Measurements from ENCODE around the gene BPTF. TPM values are rescaled to one million over a fixed set of nuclear protein-coding genes. Genes with fewer than 3 reads are reported as not detected.
"Not testable (repeated sequence)": the region's sequence is repeated elsewhere in the genome, so short reads cannot be mapped to it uniquely, and the experiment has no call there.

BPTF gene
- total RNA-seq, 1 donor from 2014 or later: 19.9 TPM

DNA sequence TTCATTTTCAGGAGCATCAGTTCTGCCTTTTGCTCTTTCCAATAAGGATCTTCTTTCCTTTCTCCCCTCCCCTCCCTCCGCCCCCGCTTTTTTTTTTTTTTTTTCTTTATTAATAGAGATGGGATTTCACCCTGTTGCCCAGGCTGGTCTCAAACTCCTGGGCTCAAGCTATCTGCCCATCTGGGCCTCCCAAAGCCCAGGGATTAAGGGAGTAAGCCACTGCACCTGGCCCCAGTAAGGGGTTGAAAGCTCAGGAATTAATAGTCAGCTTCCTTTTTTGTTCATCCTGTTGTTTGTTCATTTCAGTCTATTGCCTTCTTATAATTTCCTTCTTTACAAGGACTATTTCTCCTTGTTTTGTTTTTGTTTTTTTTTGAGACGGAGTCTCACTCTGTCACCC is 178.9 kb downstream of the BPTF start:
- no peak for DNase-seq (ENCODE audit: low read depth in 2 of 2)

DNA sequence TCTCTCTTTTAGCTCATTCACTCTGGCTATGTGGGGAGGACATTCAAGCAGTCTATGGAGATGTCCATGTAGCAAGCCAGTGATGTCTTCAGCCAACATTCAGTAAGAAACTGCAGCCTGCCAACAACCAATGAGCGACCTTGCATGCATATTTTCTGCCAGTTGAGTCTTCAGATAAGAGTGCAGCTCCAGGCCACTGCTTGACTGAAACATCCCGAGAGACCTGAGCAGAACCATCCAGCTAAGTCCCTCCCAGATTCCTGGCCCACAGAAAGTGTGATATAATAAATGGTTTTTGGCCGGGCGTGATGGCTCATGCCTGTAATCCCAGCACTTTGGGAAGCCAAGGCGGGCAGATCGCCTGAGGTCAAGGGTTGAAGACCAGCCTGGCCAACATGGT is 181.5 kb downstream of the BPTF start:
- DNase-seq (ENCODE audit: low read depth in 2 of 2): no peak

DNA sequence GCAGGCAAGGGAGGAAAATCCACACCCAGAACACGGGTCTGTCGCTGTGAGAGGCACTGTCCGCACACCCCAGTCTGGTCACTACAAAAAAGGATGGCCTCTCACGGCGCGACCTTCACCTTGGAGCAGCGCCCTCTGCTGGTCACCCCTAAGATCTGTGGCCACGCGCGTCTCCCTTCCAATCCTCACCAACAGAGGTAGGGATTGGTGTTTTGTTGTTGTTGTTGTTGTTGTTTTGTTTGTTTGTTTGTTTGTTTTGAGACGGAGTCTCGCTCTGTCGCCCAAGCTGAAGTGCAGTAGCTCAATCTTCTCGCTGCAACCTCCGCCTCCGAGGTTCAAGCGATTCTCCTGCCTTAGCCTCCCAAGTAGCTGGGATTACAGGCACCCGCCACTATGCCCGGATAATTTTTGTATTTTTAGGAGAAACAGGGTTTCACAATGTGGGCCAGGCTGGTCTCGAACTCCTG is 185.9 kb downstream of the BPTF start:
- DNase-seq (ENCODE audit: low read depth in 2 of 2): peak in 1 of 2 donors; percentile 41

DNA sequence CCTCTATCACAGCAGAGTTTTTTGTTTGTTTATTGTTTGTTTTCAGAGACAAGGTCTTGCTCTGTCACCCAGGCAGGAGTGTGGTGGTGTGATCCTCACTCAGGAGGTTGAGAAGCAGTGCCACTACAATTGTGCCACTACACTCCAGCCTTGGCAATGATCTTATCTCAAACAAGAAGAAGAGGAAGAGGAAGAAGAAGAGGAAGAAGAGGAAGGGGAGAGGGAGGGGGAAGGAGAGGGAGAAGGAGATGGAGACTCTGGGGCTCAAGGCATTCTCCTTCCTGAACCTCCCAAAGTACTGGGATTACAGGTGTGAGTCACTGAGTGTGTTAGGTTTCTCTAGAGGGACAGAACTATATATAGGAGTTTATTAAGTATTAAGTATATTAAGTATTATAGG is 188.1 kb downstream of the BPTF start:
- DNase-seq (ENCODE audit: low read depth in 2 of 2): no peak

DNA sequence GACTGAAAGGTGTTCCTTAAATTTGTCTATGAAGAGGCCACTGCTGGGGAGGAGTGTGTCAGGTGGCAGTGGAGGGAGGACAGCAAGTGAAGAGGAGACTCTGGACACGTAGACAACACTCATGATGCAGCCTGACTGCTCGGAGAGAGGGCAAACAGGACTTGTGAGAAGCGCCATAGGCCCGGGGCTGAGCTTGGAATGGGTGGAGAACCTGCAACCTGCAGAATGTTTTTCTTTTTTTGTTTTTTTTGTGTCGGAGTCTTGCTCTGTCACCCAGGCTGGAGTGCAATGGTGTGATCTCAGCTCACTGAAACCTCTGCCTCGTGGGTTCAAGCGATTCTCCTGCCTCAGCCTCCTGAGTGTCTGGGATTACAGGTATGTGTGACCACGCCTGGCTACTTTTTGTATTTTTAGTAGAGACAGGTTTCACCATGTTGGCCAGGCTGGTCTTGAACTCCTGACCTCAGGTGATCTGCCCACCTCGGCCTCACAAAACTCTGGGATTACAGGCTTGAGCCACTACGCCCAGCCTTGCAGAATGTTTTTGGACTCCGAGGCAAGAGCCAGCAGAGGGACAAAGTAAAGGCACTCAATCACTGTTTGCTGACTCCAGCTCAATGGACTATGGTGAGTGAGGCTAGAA is 189.9 kb downstream of the BPTF start:
- no peak for DNase-seq (ENCODE audit: low read depth in 2 of 2)

DNA sequence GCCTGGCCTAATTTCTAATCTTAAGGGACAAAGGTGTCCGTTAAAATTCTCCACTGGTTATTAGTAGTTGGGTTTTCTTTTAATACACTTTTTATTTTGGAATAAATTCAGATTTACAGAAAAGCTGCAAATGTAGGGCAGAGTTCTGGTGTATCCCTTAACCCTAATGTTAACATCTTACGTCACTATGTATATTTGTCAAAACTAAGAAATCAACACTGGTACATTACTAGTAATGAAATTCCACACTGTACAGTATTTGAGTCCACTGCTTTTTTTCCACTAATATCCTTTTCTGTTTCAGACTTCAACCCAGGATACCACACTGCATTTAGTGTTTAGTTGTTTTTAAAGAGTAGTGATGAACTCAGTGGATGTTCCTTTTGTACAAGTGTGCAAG is 191.5 kb downstream of the BPTF start:
- no peak for DNase-seq (ENCODE audit: low read depth in 2 of 2)

DNA sequence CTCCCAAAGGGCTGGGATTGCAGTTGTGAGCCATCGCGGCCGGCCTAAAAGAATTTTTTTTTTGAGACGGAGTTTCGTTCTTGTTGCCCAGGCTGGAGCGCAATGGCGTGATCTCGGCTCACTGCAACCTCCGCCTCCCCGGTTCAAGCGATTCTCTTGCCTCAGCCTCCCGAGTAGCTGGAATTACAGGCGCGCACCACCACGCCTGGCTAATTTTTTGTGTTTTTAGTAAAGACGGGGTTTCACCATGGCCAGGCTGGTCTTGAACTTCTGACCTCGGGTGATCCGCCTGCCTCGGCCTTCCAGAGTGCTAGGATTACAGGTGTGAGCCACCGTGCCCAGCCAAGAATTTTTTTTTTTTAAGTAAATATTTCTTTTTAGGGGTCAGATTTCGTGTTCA is 193.2 kb downstream of the BPTF start:
- DNase-seq (ENCODE audit: low read depth in 2 of 2): not testable (repeated sequence)

DNA sequence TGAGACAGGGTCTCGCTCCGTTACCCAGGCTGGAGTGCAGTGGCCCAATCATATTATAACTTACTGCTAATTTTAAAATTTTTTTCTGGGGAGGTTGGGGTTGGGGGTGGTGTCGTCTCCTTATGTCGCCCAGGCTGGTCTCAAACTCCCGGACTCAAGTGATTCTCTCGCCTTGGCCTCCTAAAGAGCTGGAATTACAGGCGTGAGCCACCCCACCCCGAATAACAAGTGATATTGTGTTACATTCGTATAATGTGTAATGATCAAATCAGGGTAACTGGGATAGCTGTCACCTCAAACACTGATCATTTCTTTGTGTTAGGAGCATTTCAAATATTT is 194.0 kb downstream of the BPTF start:
- DNase-seq (ENCODE audit: low read depth in 2 of 2): no peak

DNA sequence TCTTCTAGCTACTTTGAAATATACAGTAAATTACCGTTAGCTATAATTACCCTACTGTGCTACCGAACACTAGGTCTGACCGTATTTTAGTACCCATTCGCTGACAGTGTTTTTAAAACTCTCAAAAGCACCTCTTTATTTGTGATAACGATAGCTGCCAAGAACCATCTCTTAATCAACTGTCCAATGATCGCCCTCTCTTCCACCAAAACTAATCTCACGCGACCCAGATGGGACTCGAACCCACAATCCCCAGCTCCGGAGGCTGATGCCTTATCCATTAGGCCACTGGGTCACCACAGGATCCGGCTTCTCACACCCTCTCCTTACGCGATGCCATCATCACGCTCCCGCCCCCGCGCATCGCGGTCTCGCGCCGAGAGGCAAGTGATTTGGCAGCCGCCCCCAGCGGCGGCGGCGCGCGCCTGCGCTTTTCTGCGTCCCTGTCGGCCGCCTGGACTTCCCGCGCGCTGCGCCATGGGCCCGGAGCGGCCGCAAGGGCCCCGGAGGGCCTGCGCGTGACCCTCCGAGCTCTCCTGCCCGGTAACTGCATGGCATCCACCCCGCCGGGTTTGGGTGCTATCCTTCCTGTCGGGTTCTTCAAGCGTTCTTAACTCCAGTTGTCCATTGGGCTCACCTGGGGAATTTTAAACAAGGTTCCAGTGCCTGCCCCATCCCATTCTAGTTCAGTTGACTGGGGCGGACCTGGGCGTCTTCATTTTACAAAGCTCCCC is 194.5 kb downstream of the BPTF start:
- peak; percentile 93 to 96 for DNase-seq (ENCODE audit: low read depth in 2 of 2)

DNA sequence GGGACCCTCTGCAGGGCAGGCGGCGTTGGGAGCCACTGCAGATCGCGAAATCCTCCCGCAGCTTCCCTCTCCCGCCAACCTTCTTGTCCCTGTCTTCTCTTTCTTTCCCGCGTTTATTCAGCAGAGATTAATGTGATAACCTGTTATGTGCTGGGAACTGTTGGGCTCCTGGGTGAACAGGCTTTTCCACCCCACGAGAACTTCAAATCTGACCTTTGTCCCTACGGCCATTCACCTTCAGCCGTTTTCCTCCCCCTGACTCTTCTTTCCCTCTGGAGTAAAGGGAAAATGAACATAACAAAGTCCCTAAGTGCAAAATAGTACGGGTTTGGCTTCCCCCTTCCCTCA is 195.1 kb downstream of the BPTF start:
- DNase-seq (ENCODE audit: low read depth in 2 of 2): no peak

DNA sequence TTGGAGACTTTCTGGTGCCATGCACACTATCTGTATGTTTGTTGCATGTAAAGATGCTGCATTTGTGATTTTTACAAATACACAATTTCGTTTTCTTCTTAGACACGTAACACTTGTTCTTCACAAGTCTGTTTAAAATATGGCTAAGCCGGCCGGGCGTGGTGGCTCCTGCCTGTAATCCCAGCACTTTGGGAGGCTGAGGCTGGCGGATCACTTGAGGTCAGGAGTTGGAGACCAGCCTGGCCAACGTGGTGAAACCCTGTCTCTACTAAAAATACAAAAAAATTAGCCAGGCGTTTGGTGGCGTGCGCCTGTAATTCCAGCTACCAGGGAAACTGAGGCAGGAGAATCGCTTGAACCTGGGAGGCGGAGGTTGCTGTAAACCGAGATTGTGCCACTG is 195.5 kb downstream of the BPTF start:
- DNase-seq (ENCODE audit: low read depth in 2 of 2): not testable (repeated sequence)

DNA sequence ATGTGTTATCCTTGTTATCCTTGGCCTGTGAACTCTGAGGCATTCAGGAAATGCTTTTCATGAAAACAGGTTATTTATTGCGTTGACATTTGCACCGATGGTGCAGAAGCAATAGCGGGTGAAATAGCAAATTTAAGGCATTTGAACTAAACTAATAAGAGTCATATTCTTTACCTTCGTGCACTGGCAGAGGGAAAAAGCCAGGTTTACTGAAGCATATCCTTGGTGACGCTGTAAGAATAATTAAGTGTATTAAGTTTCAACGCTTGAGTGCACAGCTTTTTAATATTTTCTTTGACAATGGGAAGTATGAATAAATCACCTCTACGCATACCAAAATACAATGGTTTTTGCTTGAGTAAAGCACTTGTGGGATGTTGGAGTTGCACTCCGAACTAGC is 196.7 kb downstream of the BPTF start:
- no peak for DNase-seq (ENCODE audit: low read depth in 2 of 2)

DNA sequence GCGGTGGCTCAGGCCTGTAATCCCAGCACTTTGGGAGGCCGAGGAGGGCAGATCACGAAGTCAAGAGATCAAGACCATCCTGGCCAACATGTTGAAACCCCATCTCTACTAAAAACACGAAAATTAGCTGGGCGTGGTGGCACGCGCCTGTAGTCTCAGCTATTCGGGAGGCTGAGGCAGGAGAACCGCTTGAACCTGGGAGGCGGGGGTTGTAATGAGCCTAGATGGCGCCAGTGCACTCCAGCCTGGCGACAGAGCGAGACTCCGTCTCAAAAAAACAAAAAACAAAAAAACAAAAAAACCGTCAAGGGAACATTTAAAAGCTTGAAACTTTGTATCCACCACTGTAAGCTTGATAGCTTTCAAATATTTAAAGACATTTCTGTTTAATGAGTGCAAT is 197.2 kb downstream of the BPTF start:
- not testable (repeated sequence) for DNase-seq (ENCODE audit: low read depth in 2 of 2)

DNA sequence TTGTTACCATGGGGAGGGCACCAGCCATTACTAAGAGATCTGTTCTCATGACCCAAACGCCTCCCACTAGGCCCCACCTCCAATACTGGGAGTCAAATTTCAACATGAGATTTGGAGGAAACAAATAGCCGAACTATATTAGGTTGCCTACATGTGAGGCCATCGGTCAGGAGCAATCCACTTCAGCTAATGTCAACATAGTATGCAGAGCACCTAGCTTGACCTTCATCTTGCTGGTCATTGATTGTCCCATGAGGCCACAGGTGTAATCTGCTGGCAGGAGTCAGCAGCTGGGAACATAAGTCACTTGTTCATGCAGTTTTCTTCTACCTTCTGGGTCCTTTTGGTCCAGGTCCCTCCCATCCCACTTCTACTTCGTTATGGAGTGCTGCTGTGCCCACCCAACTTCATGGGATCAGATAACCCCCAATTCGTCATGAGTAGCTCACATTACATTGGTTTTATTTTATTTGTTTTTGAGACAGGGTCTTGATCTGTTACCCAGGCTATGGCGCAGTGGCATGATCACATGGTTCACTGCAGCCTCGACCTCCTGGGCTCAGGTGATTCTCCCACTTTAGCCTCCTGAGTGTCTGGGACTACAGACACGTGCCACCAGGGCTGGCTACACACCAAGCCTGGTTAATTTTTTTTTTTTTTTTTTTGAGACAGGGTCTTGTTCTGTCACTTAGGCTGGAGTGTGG is 204.4 kb downstream of the BPTF start:
- no peak for DNase-seq (ENCODE audit: low read depth in 2 of 2)

Other genes starting within 250 kb of the BPTF start
- 25.9 and 26.7 TPM in 2 replicates for gene NOL11, start 107.6 kb upstream of the BPTF start, total RNA-seq
- gene C17orf58, start 171.0 kb downstream of the BPTF start, total RNA-seq: 23.7 and 32.1 TPM in 2 replicates
- gene KPNA2, start 210.2 kb downstream of the BPTF start, total RNA-seq: 89.0 and 103 TPM in 2 replicates

Measured in dermis microvascular lymphatic vessel endothelial cell (primary cell).